Limb (tissue), 2 donors: ENCODE results near the gene NEGR1.

Experiments used
- DNase-seq, 2 donors: peaks; one replicate each; pipeline ENCODE4 v3.0.0-alpha.2; 2016; ENCODE audit errors: extremely low spot score in 2 of 2

The NEGR1 gene

DNA sequence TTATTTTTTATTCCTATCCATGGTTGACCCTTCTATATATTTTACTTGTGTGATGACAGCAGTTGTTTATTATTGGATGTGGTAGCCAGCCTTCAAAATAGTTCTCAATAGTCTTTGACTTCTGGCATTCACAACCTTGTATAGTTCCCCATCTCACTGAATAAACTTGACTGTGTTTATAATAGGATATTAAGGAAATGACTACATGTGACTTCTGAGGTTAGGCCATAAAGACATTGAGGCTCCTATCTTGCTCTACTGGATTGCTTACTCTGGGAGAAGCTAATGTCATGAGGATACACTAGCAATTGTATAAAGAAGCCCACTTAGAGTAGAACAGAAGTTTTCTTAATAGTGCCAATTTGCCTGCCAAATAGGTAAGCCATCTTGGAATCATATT, 231.8 kb downstream of the NEGR1 start:
- no peak for DNase-seq

DNA sequence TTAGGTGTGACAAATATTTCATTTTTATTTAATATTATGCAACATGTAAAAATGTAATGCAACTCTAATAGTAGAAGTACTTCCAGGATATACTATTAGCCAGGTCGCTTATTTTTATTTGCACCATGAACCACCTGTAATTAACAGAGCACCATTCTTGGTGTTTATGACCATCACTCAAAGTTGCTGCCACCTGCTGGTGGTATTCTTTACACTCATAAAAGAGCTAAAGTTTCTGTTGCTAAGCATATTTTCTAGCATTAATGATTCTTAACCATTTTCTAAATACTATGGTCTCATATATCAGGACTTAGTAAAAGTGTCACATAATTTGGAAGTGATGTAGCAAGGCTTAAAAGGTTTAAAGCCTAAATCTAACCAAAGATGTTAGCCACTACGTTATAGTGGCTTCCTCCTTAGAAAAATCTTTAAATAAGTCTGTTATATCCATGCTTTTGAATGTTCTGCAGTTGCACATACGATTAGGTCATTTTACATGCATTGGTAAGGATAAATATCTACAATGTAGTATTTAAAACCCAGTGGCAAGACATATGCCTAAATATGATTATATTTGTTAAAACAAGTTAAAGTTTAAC, 244.5 kb downstream of the NEGR1 start:
- DNase-seq = peak in 1 of 2 donors; percentile 10

DNA sequence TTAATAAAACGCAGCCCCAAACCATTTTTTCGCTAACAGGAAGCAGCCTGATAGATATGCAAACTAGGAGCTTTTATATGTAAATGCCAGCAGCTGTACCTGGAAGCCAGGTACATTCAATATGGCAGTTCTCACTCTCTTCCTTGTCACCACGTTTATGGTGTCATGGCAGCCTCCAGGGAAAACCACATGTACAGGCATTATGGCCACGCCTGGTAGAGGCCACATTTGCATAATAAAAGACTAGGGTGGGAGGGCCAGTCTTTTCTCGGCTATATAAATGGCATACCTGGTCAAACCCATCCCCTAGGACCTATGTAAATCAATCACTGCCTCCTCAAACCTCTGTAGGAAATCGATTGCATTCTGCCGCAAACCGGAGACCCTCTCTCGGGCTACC, 247.5 kb downstream of the NEGR1 start:
- DNase-seq = no peak

DNA sequence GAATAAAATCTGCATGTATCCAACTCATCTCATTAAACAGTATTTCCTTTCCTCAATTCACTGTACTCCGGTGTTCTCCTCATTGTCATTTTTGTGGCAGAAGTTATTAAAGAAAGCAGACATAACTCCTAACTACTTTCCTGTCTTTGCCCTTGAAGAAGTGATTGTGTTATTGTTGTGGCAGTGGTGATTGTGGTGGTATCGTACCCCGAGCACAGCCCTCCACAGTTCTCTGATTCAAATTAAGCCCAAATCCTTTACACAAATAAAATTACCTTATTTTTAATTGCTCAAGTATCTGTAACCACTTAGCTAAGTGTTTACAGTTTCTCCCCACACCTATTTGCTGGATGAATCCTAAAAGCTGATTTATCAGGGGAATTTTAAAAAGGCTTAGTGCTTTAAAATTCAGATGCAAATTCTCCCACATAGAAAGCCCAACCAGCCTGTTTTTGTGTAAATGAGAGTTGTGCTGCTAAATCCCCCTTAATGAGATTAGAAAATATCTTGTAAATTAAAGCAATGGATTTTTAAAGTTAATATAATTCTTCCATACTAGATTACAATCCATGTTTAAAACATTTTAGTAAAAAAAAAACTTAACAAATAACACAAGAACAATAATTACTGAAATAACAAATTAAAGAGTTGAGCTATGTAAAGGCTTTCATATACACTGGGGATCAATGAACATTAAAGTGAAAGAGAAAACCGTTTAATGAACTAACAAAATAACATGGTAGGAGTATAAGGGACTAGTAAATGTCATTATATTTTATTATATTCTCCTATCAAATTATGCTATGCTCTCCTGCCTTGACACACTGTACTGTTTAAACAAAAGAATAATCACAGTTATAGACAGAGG, 259.0 kb downstream of the NEGR1 start:
- no peak for DNase-seq

DNA sequence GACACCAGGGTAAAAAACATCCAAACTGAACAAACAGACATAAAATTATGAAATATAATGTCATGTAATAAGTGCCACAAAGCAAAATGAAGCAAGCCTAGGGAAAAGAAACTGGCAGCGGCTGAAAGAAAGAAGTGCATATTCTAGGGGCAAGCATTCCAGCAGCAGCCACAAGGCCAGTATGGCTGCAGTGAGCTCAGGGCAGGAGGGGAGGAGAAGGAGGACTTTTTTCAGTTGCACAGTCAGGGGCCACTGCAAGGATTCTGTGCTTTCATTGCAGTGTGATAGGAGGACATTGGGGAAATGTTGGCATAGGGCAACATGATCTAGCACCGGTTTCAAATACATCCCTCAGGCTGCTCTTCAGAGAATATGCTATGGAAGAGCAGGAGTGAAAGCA, 263.8 kb downstream of the NEGR1 start:
- DNase-seq = no peak

DNA sequence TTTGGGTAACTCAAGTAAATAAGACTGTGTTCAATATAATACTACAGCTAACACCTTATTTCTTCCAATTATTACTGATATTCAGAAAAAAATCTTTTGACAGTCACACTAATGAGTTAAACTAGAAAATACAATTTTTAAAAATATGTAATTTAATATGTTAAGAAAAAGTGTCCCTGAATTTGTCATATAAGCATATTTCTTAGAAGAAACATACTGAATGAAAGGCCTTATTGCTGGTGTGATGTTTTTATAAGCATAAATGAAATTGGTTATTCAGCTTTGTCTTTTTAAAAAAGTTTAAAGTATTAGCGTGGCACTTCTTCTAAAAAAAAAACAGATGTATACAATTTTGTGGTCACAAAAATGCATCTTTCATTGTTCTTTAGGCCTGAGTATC, 267.3 kb downstream of the NEGR1 start:
- DNase-seq = no peak

DNA sequence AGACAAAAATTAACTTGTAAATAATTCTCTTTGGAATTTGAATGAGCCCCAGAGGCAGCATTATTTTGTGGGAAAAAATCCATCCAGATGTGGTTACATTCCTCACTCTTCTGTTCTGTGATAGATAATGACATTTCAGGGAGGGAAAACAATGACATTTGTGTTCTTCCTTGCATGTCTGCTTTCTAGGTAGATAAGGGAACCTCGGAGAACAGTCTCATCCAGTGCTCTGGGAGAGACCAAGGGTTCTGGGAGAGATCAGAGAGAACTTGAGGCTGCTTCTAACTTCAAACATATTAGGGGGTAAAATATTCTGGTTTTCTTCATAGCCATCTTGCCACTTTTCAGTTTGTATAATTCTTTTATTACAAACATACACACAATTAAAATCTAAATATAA, 269.2 kb downstream of the NEGR1 start:
- DNase-seq = no peak

DNA sequence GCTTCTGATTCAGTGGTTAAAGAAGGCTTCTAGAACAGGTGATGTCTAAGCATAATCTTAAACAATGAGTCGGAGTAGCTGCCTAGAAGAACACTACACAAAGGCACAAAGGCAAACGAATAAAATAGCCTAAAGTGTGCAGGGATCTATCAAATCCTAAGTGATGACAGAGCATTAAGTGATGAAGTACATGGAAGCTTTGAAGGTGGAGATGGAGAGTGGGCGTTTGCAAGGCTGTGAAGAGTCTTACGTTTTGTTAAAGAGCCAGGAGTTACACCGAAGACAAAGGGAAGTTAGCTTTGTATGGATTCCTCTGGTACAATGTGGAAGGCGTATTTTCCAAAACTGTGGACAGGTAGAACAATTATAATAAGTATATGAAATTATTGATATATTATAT, 270.6 kb downstream of the NEGR1 start:
- no peak for DNase-seq

DNA sequence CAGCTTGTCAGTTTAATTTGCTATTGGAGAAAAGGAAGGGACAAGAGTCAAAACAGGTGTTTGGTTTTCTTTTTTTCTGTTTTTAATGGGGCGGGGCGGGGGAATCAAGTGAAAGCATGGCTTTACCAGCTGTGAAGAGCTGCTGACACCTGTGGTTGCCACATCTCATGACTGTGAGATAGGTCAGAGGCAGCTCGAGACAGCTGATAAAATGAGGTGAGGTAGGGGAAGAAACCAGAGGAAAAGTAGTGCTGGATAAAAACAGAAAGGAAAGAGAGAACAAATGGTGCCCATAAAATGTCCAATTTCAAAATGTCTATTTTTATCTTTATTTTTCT, 272.3 kb downstream of the NEGR1 start:
- DNase-seq = no peak

DNA sequence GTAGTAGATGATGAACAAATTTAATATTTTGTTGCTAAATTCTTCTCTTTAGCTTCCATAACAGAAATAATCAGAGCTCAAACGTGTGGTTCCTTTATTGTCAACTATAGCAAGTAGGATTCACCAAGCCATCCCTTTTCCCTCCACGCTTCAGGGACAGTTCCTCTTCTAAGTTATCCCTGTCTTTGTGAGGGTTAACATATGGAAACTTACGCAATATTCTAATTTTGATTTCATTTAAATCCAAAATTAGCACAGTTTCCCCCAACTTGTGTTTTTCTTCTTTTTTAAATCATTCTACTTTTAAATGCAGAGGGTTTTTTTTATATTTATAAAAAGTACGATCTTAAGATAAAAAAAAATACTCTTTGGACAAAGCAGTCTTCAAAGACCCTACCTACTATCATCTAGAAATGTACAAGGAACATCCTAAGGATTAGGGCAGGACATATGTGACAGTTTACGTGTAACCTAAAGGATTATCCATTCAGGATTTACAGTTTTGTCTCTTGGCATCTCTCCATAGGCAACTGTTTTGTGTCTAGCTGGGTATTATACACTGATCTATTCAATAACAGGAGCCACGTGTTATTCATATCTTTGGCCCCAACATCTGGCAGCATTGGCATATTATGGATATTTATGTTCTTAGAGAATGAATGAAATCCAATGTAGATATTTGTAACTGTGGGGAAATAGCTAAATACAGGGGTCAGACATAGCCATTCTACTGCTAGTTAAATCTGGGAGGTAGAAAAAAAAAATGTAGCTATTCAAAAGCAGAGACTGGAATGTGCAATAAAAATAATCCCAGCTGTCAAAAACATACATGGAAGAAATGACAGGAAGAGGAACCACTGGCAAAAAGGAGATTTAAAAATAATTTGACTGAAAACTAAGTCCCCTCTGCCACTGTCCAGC, 272.9 kb downstream of the NEGR1 start:
- DNase-seq = peak in 1 of 2 donors; percentile 12

DNA sequence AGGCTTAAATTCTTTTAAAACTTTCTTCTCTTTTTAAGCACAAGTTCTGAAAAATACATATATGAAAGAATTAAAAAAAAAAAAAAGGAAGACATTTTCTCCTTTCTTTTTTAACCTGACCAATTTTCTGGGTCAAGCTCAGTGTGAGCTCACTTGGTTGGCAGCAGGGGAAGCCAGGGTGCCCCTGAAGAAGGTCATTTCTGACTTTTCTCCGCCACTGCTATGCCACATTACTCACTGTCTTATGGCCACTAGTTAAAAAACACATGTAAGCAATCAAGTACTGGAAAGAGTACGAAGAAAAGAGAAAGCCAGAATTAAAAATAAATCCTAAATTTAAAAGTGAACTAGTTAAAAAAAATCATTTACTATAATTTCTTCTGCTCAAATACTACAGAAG, 275.0 kb downstream of the NEGR1 start:
- DNase-seq = no peak

DNA sequence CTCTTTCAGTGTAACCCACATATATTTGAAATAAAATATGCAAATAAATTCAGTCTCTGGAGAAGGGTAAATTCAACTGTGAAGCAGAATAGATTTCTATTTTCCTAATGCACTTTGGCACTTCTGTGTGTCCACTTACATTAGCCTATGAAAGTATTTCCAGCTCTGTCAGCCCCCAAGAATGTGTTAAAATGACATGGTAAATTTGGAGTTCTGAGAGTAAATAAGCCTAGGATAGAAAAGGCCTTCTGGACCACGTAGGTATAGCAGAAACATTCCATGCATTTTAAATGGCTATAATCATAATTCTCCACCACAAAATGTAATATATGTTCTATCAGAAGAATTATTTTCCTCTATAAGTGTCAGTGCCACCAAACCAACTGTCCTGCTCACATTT, 276.2 kb downstream of the NEGR1 start:
- DNase-seq = no peak

DNA sequence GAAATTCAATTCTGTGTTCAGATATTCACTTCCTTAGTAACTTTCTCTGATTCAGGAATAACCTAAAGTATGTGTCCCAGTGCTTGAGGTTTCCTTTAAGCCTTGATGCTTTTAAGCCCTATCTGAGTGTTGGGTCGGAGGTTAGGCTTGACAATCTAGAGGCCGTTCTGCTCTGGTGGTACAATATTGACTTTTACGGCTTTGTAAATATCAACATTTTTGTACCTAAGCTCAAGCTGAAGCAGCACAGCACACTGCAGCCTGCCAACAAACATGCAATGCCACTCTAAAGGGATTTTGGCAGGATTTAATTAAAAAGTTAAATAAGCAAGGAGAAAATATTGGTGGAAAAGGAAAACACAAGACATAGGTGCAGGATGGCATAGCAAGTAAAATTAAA, 279.2 kb downstream of the NEGR1 start:
- DNase-seq = no peak

DNA sequence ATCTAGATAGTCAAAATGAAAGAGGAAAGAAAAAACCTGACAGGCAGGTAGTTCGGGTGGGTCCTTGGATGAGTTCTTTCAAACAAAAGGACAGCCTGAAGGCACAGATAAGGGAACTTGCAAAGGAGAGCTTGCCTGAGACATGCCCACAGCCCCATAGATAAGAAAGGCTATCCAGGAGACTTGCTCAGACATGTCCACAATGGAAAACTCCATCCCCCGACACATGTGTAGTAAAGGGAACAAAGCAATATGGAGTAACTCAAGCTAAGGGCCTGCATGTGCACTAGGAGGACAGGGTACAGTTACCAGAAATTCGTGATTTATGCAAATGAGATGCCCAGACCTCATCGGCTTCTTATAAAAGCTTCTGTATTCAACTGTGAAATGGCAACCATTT, 281.5 kb downstream of the NEGR1 start:
- no peak for DNase-seq

DNA sequence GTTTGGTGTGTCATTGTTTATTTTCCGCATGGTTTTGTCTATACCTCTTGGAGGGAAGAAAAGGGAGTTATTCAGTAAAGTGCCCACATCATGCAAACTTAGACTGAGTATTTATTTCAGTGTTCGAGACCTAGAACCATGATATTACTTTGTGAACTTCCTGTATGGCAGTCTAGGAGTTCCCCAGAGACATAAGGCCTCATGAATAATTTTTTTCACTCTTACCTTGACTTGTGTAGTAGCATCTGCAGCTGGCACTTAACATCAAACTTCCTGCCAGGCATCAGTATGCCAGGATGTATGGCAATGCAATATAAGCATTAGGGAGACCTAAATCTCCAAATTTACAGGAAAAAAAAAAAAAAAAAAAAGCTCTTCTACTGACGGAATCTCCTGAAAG, 287.7 kb downstream of the NEGR1 start:
- DNase-seq = no peak

DNA sequence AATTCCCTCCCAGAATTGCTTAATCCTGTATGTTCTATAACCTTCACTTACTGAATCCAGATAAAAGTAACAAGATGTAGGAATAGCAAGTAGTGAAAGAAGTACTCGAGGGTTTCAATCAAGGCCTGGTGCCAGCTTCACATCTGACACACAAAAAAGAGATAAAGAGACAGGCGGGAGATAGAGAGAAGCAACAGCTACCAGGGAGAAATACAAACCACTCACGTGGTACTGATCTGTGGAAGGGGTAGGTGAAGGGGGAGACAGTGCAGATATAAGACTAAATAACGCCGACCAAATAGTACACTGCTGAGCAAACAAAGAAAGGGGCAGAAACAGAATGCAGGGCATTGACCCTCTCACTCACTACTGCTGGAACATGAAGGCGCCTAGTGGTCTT, 295.2 kb downstream of the NEGR1 start:
- no peak for DNase-seq

DNA sequence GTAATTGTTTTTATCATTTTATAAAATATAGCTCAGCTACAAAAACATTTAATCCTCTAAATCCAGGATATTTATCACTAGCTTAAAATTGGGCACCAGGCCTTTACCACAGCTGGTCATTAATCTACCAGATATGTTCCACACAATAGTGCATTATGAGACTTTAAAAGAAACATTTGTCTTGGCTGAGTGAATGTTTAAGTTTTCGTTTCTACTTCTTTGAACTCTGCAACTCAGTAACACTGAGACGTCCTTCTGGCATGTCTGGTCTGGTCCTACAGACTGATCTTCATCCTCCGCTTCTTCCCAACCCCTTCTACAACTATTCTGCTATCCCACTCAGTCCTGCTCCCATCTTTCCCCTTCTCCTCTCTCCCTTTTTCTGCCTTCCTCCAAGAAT, 296.2 kb downstream of the NEGR1 start:
- DNase-seq = peak in 1 of 2 donors; percentile 25

DNA sequence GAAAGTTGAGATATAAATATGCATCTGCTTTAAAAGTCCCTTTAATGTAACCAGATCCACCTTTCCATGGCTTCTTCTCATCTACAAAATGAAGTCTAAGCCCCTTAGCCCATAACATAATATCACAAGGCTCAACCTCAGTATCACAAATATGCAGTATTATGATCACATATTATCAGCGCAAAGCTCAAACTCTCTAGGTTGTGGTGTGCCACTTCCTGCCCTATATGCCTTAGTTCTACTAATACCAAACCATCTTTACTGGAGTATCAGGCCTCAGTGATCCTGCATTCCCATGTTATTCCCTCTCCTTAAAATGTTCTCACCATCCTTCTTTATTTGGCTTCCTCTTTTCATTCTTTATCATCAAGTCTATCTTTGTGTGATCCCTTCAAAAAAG, 301.8 kb downstream of the NEGR1 start:
- no peak for DNase-seq

DNA sequence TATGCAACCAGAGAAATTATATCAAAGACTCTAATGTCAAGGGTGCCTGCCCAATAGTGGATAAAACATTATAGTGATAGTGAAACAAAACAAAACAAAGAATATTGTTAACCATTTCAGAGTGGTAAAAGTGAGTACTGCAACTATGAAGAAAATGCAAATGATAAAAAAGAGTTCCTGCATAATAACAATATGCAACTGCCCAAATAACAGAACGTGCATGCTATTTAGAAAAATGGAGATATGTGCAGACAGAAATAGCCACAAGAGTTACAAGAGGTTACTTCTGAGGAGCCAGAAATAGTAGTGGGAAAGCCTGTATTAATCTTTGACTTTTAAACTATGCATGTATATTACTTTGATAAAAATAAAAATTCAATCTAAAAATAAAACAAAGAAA, 302.5 kb downstream of the NEGR1 start:
- no peak for DNase-seq

DNA sequence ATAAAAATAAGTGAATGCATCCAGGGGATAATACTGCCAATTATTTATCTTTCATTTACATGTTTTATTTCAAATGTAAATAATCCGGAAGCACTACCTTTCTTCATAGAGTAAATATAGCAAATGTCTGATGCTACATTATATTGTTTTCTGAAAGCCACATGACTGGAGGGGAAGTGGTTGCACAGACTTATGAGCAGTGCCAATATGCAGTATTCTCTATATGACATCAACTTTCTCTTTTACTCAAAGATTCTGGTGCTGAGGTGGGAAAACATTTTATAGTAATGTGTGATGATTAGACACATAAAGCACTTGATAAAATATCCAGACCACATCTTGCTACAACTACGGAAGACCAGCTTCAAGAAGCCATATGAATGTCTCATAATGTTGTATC, 314.7 kb downstream of the NEGR1 start:
- DNase-seq = no peak

DNA sequence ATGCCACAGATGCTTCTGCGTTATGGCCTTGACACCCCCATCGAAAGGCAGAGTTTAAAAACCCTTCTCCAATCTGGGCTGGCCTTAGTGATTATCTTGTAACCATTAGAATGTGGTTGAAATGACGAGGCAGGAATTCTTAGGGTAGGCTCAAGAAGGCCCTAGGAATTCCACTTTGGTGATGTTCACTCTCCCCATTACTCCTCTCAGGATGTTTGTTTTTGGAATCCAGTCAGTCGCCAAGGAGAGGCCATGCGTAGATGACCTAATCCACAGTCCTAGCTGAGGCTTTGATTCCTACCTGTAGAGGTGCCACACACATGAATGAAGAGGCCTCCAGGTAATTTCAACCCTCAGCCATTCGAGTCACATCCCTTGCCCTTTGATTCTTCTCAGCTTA, 318.2 kb downstream of the NEGR1 start:
- no peak for DNase-seq

DNA sequence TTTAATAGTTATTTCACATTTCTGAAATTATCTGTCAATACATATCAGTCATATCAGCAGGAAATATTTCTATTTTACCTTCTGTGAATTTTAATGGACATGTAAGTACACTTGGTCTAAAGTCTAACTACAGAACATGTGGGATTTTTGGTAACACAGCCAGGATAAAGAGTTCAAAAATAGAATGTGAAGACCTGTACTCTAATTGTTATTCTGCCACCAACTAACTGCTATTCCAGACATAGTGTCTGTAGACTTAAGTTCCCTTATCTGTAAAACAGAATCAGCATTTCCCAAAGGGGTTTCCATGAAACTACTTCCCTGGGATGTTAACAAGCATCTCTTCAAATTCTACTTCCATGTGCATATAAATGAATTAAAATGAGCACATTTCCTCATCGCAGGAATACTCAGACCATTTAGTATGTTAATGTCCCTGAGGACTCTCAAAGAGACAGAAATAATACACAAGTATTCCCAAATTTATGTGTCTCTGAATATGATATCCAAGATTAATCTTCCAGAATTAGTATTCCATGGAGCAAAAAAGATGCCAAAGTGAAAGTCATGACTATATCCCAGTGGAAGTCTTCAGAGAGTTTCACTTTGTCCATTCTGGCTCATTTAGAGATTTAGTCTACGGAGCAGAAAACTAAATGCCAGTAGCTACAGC, 325.6 kb downstream of the NEGR1 start:
- DNase-seq = no peak
